Hypothalamus (tissue), 51 donors: ENCODE data around the gene P2RX3.
"Not testable (repeated sequence)": the region's sequence is repeated elsewhere in the genome, so short reads cannot be mapped to it uniquely, and the experiment has no call there.

Experiments
- DNase-seq, 51 donors: peaks; one replicate each; lab custom pipeline; 2025; lab: John Stamatoyannopoulos, UW

The P2RX3 gene

DNA sequence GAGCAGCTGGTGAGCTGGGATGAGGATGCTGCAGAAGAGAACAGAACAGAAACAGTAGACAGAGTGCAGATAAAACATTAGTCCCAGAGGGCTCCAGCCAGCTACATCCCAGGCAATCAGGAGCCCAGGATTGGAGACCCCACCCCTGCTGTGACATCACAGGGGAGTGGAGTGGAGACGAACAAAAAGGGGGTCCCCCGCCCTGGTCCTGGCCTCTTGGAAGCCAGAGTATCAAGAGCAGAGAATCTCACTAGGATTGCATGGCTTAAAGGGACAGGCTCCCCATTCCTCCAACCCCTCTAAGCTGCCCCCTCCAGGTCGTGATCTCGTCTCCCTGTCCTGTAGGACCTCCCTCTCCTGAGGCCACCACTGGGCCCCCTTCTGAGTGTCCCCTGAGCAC lies at the start of gene P2RX3:
TSS of gene P2RX3 (plus strand) at position 211 of the 400 bp plus-strand sequence. CDS start 199 bp downstream, outside the sequence.
- DNase-seq = no peak

DNA sequence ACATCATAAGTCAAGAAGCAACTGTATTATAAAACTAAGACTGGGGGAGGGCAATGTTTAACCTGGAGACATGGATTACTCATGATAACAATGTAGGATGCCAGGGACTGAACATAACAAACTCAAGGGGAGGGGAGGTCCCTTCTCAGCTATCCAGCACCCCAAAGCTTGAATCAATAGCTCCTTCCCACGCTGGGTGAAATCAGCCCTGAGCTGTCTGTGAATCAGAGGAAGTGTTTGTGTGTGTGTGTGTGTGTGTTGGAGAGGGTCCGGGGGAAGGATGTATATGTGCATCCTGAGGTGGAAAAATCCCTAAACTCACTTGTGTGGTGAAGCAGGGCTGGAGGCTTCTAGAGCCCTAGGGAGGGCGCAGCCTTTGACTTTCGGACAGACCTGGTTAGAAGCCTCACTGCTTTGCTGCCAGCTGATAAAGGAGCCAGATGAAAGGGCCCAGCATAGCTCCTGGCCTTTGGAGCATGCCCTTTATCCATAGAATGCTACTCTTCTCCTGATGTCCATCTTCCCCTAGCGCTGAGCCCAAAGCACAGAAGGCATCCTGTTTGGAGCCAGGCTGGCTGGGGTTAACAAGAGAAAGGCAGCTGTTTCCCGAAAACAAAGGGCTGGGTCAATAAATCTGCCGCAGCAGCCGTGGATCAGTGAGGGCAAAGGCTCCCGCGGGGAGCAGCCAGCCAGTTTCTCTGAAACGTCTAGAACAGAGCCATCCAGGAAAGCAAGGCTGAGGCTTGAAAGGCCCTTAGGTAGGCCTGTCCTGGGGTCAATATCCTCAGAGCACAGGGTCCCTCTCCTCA lies 49.2 kb upstream of the P2RX3 start:
- peak in 1 of 51 donors; percentile 33 for DNase-seq

DNA sequence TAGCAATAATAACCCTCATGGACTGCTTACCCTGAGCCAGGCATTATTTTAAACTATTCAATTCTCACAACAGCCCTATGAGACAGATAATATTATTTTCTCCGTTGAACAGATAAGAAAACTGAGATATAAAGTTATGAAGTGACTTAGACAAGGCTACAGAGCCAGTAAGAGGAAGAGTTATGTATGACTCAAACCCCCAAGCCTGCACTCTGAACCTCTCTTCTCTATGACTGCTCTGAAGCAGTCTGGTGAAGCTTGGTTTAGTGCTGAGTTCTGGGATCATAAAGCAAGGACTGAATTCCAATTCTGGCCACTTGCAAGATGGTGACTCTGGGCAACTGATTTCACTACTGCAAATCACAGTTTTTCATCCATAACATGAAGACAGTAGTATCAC lies 47.9 kb upstream of the P2RX3 start:
- no peak for DNase-seq

DNA sequence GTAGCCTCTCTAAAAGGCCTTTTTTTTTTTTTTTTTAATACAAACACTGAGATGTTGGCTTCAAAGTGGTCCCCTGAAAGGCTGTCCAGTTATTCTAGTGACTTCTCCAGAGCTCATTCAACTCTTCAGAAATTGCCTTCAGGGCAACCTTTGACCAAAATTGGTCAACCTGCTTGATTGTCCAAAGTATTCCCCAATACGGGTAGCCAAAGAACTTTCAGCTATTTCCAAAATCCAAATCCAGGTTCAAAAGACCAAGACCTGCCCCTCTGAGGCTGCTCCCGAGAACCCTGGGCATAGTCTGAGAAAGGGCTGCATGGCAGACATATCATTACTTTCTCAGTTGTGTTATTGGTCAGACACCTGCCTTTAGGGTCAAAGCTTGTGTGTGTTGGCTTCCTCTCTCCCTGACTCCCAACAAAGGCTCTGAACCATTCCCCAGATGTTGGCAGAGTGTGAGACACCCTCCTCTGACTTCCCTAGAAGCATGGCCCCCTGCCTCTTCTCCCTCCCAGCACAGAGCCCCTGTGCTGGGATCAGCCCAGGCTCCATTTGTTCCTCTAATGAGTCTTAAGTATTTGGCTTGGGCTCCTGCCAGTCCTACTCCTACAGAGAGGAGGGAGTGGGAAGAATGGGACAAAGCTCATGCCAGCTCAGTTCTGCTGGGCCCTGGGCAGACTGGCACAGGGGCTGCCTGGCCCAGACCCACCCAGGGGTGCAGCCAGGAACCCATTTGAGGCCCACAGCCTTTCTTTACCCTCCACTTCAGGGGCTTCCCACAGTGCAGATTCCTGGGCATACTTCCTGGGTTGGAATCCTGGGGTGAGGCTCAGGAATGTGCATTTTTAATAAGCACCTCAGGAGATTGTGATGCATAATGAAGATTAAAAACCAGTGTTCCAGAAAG lies 43.7 kb upstream of the P2RX3 start:
- peak in 8 of 51 donors; percentile 6 to 28 (median 16) for DNase-seq

DNA sequence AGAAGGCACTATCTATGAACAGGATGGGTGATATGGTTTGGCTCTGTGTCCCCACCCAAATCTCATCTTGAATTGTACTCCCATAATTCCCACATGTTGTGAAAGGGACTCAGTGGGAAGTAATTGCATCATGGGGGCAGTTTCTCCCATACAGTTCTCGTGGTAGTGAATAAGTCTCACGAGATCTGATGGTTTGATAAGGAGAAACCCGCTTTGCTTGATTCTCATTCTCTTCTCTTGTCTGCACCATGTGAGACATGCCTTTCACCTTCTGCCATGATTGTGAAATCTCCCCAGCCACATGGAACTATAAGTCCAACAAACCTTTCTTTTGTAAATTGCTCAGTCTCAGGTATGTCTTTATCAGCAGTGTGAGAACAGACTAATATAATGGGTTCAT lies 41.9 kb upstream of the P2RX3 start:
- DNase-seq = not testable (repeated sequence)

DNA sequence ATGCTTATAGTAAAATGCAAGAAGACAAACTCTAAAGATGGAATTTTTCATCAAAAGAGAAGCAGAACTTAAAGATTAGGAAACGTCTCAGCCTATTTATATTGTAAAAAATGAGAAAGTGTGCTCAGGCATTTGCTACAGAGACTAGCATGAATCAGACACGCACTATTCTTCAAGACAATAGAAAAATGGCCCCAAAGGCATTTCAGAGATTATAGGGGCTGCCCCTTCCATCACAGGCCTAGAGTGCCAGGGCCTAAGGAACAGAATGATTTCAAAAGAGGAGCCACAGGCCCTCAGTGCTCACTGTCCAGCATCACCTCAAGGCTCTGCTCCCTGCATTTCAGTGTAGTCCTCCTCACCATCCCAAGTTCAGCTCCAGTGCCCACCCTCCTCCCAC lies 40.9 kb upstream of the P2RX3 start:
- no peak for DNase-seq

DNA sequence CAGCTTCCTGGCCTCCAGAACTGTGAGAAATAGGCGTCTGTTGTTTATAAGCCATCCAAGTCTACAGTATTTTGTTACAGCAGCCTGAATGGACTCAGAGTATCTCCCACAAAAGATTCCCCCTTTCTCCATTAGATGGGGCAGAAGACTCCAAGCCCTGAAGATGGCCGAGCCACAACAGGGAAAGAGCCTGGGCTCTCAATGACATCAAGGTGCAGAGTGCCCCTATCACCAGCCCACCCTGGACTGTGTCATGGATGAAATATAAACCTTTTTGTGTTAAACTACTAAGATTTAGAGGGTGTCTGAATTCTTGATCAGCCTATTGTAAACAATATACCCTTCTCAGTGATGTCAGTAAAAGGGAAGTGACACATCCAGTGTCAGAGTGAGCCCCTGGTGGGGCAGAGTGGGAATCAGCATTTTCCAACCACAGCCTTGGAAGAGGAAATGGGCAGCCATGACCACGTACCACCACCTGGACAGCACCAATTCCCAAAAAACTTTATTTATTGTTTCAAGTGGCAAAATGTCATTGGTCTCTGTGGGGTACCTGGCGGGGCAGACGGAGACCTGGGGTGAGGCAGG lies 38.9 kb upstream of the P2RX3 start:
- DNase-seq = no peak

DNA sequence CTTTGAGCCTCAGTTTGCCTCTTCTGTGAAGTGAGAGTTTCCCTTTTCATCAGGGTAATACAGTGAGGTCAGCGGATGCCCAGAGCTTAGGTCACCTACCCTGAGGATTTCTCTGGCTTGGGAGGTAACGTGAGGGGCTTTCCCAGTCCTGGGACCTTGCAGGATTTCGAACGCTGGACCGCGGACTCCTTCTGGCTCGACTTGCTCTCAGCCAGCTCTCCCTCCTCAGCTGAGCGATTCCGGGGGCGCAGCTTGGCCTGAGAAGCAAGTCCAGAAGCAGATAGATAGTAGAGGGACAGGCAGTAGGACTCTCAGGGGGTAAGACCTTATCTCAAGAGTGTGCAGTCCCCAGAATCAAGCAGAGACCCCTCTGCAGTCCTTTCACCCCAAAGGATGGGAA lies 37.4 kb upstream of the P2RX3 start:
- DNase-seq = no peak

DNA sequence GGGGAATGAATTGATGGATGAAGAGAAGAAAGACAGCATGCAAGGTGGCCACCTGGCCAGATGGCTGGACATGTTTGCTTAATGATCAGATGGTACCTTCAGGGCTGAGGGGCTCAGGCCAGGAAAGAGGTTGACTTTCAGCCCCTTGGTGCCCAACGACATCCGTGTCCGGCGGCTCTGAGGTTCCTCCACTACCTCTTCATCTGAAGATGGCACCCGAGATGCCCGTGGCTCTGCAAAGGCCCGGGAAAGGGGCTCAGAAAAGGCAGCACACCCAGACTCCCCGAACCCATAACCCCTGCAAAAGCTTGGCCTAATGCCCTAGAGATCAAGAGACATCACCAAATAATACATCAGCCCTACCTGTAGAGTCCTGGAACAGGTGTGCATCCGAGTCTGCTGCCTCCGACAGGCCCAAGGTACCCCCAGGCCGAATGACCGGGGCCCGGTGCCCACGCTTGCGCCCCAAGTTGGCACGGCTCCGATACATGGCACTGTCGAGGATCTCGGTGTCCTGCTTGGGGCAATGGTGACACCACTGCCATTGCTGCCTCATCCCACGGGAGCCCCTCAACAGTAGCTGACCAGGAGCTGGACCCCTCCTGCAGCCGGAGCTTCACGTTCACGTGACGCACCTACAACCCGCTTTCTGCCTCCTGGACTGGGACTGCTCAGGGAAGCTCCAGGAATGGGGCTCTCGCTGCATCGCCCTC lies 36.3 kb upstream of the P2RX3 start:
- DNase-seq = no peak

DNA sequence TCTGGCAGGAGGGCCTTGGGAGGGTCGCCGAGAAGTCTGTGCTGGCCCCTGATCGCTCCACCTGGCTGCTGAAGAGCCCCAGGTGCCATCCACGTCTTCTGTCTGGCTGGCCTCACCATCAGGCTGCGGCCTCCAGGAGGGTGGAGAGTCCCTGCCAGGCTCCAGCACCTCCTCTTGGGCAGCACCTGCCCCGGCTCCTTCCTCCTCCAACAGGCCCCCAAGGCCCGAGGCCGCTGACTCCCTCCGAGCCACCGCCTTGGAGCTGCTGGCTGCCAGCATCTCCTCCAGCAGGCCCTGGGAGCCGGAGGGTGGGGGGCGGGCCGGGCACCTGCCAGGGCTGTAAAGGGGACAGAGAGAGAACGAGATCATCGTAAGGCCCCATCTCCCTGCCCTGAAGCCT lies 35.7 kb upstream of the P2RX3 start:
- DNase-seq = no peak

DNA sequence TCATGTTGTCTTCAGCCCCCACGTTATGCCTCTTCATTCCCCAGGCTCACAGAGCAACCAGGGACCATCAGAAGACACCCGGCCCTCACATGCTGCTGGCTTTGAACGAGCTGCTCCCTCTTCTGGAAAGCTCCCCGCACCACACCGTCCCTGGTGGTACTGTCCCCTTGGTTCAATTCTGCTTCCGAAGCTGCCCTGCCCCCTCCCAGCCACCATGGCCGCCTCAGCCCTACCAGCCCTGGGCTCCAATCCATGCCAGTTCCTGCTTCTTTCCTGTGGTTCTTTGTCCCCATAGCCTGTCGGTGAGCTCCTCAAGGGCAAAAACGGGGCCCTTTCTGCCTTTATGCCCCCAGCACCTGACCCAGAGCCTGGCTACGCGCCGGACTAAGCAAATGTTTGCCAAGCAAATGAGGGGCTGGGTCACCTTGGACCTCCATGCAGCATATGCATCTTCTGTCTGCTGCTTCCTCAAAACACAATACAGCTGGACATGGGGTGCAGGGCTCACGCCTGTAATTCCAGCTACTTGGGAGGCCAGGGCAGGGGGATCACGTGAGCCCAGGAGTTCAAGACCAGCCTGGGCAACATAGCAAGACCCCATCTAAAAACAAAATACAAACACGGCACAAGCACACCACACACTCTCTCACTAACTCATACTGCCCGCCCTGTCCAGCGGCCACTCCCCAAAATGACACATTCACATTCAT lies 34.7 kb upstream of the P2RX3 start:
- DNase-seq = no peak

DNA sequence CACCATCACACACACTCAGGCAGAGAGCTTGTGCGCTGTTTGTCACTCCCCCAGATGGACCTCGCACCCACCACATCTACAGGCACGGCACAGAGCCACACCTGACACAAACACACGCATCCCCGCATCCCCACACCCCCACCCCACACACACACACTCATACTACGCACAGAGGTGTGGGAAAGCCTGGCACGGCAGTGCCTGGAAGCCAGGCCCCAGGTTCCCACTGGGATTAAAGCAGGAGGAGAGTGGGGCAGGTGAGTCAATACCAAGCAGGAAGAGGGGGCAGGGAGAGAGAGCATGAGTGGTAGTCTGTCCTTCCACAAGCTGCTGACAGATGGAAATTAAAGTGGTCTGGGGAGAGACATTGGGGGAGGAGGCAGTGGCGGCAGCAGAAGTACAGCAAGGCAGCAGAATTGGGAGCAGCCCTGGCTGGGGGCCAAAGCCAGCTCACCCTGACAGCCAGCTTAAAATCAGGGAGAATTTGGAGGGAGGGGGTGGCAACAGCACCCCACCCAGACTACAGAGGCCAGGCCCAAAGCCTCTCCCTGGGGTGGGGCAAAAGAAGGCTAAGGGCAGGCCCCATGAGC lies 34.1 kb upstream of the P2RX3 start:
- DNase-seq = peak in 1 of 51 donors; percentile 67

DNA sequence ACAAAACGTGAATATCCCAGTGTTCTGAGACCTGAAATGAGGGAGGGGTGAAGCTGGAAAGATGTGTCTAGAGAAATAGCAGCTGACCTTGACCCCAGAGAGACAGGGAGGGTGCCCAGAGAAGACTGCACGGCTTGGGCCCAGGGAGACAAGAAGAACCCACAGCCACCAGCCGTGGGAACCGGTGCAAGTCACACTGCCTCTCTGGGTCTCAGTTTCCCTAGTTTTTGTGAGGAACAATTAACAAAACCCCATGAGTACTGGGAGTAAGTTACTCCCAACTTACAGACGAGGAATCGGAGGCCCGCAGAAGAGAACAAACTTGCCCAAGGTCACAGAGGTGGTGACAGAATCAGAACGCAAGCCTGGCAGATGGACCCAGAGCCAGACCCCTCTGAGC lies 32.6 kb upstream of the P2RX3 start:
- DNase-seq = no peak

DNA sequence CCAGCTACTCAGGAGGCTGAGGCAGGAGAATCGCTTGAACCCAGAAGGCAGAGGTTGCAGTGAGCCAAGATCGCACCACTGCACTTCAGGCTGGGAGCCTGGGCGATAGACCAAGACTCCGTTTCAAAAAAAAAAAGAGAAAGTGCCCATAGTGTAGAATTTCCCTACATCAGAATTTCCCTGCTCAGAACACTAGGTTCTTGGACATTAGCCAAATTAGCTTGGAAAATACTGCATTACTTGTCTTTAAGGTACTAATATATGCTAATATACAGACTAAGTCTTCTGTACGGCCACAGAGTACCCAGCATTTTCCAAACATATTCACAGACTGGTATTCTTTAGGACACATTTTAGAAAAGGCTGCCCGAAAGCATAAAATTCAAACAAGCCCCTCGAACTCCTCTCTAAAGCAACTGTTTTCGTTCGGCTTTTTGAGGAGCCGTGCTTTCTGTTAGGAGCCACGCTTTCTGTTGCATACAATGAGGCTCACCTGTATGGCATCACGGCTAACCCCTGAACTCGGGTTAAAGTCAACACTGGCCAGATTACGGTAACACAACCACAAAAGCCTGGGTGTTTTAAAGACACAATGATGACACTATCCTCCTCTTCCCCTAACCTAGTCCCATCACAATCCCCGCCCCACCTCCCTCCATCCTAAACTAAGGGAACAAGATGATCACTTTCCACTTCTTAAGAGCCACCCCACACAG lies 31.8 kb upstream of the P2RX3 start:
- DNase-seq = no peak

DNA sequence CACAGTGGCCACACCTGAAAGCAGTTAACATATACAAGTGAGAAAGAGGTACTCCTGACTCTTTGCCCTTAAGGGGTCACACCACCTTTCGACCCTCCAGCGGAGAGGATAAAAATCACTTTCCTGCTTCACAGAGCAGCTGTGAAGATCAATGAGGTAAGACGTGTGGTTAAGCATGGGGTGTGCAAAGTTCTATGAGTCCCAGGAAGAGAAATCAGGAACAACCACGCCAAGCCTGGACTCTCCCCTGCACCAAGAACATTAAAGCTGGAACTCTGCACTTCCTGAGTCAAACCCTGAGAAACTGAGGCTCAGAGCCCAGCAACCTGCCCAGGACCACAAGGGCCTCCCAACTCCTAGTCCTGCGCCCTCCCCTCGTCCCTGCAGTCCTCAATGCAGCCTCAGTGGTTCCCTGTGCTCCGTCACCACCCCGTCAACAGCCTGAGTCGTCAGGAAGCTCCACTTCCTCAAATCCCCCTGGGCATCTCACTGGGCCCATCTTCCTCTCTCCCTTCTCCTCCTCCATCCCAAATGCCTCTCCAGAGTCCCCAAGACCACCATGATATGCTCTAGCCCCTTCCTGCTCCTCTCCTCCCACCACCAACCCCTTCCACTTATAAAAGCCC lies 31.1 kb upstream of the P2RX3 start:
- no peak for DNase-seq

DNA sequence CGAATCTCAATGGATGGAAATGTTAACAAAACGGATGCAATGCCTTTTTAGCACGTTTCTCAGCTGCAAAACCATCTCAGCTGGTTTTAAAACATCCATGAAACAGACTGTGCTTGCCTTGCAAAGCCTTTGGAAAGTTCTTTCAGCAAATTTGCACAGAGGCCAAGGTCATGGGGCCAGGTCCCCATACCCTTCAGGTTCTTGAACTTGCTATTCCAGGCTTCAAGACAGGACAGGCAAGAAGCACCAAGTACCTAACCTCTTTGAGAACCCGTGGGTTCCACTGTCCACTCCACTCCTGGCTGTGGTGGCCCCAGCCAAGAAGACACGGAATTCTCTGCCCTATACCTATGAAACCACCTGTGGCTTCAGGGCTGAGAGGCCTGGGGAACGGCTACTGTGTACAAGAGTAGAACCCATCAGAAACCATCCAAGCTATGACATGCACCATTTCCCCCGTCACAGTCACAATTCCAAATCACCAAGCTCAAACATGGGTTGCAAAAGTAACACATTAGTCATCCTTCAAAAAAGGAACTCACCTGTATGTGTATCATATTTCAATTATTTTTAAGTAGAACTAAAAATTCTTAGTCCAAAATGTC lies 30.4 kb upstream of the P2RX3 start:
- DNase-seq = no peak

DNA sequence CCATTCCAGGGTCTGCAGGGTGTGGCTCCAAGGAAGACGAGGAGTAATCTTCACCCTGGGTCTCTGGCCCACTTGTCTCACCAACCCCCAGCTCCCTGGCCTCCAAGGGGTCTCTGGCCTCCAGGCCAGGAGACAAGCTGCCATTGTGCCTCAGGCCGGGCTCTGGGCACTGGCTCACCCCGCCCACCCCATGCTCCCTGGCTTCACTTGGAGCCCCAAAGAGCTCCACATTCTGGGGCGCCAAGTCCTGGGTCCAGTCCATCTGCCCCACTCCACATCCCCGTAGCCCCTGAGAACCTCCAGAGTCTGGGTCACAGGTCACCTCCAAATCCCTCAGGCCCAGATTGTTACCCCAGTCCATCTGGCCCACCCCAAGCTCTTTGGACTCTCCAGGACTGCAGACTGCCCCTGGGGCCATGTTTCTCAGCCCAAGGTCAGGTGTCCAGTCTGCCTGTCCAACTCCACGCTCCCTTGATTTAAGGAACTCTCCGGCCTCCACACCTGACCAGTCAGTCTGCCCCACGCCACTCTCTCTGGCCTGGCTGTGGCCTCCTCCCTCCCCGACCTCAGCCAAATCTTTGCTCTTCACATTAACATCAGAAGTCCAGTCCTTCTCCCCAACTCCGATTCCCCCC lies 29.6 kb upstream of the P2RX3 start:
- DNase-seq = no peak
